ENCODE results near the gene DRAP1.
"Not testable (repeated sequence)": the region's sequence is repeated elsewhere in the genome, so short reads cannot be mapped to it uniquely, and the experiment has no call there.

The DRAP1 gene

GRCh38 chr11:65931773-65932557 is 12.7 kb downstream of the DRAP1 start:
- DNase-seq (ENCODE audit: low spot score): no peak

DNA sequence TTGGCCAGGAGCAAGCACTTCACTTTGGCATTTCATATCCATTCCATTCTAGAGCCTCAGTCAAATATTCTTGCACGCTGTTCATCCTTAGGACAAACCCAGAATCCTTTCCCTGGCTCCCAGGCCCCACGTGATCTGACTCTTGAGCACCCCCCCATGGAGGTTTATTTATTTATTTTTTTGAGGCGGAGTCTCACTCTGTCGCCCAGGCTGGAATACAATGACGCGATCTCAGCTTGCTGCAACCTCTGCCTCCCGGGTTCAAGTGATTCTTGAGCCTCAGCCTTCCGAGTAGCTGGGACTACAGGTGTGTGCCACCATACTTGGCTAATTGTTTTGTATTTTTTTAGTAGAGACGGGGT is 13.3 kb downstream of the DRAP1 start:
- DNase-seq (ENCODE audit: low spot score): no peak

- DNase-seq (ENCODE audit: low spot score): no peak
Measured at GRCh38 chr11:65934014-65934413, 14.8 kb downstream of the DRAP1 start.

DNA sequence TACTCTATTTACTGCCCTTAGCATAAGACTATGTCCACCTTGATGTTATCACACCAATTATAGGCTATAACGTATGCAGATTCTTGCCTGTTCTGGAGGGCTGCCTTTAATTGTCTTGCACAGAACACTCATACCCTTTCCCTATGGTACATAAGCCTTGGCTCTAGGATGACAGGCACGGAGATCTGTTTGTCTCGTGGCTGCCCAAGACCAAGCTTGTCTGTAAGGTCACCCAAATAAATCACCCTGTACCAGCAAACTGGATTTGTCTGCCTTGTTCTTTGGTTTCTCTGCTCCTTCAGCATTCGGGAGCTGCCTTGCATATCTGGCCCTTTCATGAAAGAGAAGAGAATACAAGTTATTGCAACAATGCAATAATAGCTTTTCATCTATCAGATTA is 18.5 kb downstream of the DRAP1 start:
- no peak for DNase-seq (ENCODE audit: low spot score)

DNA sequence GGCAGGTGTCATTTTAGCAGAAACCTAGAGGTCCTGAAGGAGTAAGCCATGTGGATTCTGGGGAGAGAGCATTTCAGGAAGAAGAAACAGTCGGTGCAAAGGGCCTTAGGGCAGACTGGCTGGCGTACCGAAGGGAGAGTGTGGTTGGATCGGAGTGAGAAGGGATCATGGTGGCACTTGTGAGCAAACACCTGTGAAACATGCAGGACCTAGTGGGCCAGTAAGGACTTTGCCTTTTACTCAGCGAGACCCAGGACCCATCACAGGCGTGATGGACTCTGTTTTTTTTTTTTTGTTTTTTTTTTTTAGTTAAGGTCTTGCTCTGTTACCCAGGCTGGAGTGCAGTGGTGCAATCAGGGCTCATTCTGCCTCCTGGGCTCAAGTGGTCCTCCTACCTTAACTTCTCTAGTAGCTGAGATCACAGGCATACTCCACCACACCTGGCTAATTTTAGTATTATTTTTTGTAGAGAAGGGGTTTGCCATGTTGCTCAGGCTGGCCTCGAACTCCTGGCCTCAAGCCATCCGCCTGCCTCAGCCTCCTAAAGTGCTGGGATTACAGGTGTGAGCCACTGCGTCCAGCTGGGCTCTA is 22.6 kb downstream of the DRAP1 start:
- DNase-seq (ENCODE audit: low spot score): no peak

GRCh38 chr11:65942531-65942930 is 23.3 kb downstream of the DRAP1 start:
- DNase-seq (ENCODE audit: low spot score): no peak

GRCh38 chr11:65944191-65944590 is 25.0 kb downstream of the DRAP1 start:
- DNase-seq (ENCODE audit: low spot score): no peak

GRCh38 chr11:65944767-65945166 is 25.5 kb downstream of the DRAP1 start:
- DNase-seq (ENCODE audit: low spot score): no peak

DNA sequence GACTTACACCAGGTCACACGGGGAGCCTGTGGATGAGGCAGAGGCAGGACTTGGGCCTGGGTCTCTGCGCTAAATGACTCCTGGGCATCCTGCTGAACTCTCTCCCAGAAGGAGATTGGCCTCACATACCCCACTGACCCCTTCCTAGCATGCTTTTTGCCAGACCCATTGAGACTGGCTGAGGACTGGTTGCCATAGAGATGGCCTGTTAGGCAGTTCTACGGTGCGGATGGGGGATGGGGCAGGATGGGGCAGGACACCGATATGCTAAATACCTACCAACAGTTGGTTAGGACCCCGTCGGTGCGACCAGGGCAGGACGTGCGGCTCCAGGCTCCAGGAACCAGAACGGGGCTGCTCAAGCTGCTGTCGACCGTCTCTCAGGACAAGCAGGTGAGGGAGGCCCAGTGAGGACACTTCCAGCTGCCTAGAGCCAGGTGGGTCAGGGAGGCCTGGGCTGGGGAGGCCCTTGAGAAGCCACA is 26.2 kb downstream of the DRAP1 start, which contains the start of gene TSGA10IP:
Gene TSGA10IP (plus strand): TSS at position 51 of the 482 bp plus-strand sequence. CDS start 196 bp downstream, at position 247.
- no peak for DNase-seq (ENCODE audit: low spot score)

- no peak for DNase-seq (ENCODE audit: low spot score)
Measured at GRCh38 chr11:65945941-65946558, 26.8 kb downstream of the DRAP1 start.

- no peak for DNase-seq (ENCODE audit: low spot score)
Measured at GRCh38 chr11:65946655-65947054, 27.4 kb downstream of the DRAP1 start.

DNA sequence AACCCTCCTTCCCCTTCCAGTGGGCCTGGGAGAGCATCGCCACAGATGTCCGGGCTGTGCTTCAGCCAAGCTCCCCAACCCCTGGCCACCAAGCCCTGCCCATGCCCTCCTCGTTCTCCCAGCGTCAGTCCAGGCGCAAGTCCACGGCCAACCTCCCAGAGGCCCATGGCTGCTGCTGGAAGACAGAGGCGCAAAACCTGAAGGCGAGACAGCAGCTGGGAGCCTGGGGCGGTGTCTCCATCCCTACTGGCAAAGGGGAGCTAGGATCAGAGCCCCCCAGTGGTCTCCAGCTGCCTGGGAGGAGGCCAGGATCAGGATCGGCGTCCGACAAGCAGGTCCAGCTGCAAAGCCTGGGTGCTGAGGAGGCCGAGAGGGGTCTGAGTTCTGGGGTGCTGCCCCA is 27.9 kb downstream of the DRAP1 start:
- DNase-seq (ENCODE audit: low spot score): no peak

GRCh38 chr11:65947603-65948125 is 28.4 kb downstream of the DRAP1 start:
- DNase-seq (ENCODE audit: low spot score): no peak

DNA sequence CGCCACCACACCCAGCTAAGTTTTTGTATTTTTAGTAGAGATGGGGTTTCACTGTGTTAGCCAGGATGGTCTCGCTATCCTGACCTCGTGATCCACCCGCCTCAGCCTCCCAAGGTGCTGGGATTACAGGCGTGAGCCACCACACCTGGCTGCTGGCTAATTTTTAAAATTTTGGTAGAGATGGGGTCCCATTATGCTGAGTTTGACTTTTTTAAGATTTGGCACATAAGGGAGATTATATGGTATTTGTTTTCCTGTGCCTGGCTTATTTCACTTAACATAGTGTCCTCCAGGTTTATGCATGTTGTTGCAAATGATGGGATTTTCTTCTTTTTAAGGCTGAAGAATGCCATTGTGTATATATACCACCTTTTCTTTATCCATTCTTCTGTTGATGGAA is 31.5 kb downstream of the DRAP1 start:
- DNase-seq (ENCODE audit: low spot score): not testable (repeated sequence)

- not testable (repeated sequence) for DNase-seq (ENCODE audit: low spot score)
Measured at GRCh38 chr11:65951641-65952040, 32.4 kb downstream of the DRAP1 start.

DNA sequence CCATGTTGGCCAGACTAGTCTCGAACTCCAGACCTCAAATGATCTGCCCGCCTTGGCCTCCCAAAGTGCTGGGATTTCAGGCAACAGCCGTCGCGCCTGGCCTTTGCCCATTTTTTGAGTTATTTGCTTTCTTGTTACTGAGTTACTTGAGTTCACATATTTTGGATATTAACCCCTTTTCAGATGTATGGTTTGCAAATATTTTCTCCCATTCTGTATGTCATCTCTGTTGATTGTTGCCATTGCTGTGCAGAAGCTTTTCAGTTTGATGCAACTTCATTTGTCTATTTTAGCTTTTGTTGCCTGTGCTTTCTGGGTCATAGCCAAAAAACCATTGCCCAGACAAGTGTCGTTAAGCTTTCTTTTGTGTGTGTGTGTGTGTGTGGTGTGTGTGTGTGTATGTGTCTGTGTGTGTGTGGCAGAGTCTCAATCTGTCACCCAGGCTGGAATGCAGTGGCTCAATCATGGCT is 32.9 kb downstream of the DRAP1 start:
- DNase-seq (ENCODE audit: low spot score): no peak

GRCh38 chr11:65953471-65953870 is 34.2 kb downstream of the DRAP1 start:
- no peak for DNase-seq (ENCODE audit: low spot score)

DNA sequence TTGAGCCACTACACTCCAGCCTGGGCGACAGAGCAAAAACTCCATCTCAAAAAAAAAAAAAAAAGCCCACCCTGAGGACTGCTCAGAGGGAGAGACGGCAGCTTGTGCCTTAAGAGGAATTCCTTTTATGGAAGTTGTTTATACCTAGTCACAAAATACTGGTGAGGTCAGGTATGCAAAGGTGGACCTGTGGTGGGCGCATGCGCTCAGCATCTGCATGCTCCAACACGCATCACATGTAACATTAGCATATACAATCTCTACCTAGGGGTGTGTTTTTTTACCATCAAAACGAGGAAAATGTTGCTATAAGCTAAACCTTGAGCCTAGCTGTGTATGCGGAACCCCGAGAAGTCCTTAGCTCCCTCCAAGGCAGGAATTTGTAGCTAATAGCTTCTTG is 35.5 kb downstream of the DRAP1 start:
- no peak for DNase-seq (ENCODE audit: low spot score)

DNA sequence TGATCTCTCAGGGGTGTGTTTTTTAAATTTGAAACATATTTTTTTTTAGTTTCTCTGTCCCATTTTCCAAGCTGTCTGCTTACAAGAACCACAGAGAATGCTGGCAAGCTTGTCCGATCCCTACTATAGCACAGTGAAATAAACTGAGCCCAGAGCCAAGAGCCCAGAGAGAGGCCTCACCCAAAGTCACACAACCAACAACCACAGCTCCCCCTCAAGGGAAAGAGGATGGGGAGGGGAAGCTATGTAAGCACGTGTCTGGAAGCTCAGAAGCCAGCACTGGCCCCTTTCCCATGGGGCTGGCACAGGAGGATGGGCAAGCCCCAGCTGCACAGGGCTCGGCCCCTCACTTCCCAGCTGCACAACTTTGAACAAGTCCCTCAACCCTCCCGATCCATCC is 39.1 kb downstream of the DRAP1 start:
- no peak for DNase-seq (ENCODE audit: low spot score)

DNA sequence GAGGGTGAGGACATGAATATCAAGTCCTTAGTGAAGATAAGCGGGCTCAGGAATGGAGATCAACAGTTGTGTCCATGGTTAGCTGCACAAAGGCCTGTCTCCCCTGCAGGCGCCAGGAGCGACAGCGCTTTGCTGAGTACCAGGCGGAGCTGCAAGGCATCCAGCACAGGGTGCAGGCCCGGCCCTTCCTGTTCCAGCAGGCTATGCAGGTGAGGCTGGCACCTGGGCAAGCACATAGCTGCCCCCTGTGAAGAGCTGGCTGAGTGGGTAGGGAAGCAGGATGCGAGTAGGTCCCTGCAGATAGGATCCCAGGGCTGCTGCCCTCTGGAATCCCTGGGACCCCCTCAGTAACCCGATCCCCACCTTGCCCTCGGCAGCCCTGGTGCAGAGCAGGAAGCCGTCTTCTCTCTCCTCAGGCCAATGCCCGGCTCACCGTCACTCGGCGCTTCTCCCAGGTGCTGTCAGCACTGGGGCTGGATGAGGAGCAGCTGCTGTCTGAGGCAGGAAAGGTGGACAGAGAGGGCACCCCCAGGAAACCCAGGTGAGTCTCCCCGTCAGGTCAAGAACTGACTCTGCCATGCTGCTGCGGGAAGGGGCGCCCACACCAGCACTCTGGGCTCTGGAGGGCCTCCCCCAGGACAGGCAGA is 39.7 kb downstream of the DRAP1 start:
- no peak for DNase-seq (ENCODE audit: low spot score)

GRCh38 chr11:65960824-65961266 is 41.6 kb downstream of the DRAP1 start:
- DNase-seq (ENCODE audit: low spot score): no peak

Data from CD4-positive, alpha-beta T cell treated with Interleukin-15 for 4 hours (primary cell).